ENCODE data around the gene FSTL3.

The FSTL3 gene

GRCh38 chr19:645912-646778, 30.0 kb upstream of the FSTL3 start:
- DNase-seq (ENCODE audit: low read depth, low spot score): no peak

GRCh38 chr19:646779-647565, 29.2 kb upstream of the FSTL3 start:
- no peak for DNase-seq (ENCODE audit: low read depth, low spot score)

- no peak for DNase-seq (ENCODE audit: low read depth, low spot score)
These were observed 28.5 kb upstream of the FSTL3 start for GRCh38 chr19:647566-648284.

GRCh38 chr19:648305-648704, 27.9 kb upstream of the FSTL3 start:
- no peak for DNase-seq (ENCODE audit: low read depth, low spot score)

- DNase-seq (ENCODE audit: low read depth, low spot score): no peak
These were observed 27.0 kb upstream of the FSTL3 start for GRCh38 chr19:648904-649801.

GRCh38 chr19:650121-650520, 26.1 kb upstream of the FSTL3 start:
- no peak for DNase-seq (ENCODE audit: low read depth, low spot score)

GRCh38 chr19:651114-651818, 24.9 kb upstream of the FSTL3 start:
- DNase-seq (ENCODE audit: low read depth, low spot score): no peak

GRCh38 chr19:651991-652390, 24.2 kb upstream of the FSTL3 start:
- no peak for DNase-seq (ENCODE audit: low read depth, low spot score)

GRCh38 chr19:652467-653389, 23.5 kb upstream of the FSTL3 start:
- no peak for DNase-seq (ENCODE audit: low read depth, low spot score)

- DNase-seq (ENCODE audit: low read depth, low spot score): no peak
These were observed 22.8 kb upstream of the FSTL3 start for GRCh38 chr19:653425-653824.

GRCh38 chr19:655691-656090, 20.5 kb upstream of the FSTL3 start:
- no peak for DNase-seq (ENCODE audit: low read depth, low spot score)

- no peak for DNase-seq (ENCODE audit: low read depth, low spot score)
These were observed 19.2 kb upstream of the FSTL3 start for GRCh38 chr19:656751-657559.

- DNase-seq (ENCODE audit: low read depth, low spot score): no peak
These were observed 18.6 kb upstream of the FSTL3 start for GRCh38 chr19:657611-658010.

GRCh38 chr19:658059-658839, 17.9 kb upstream of the FSTL3 start:
- no peak for DNase-seq (ENCODE audit: low read depth, low spot score)

GRCh38 chr19:658916-659839, 17.0 kb upstream of the FSTL3 start:
- no peak for DNase-seq (ENCODE audit: low read depth, low spot score)

GRCh38 chr19:660793-661426, 15.3 kb upstream of the FSTL3 start:
- DNase-seq (ENCODE audit: low read depth, low spot score): no peak

All from iPS DF 19.7 (cell line).